ENCODE results near the gene MIX23.
A peak's percentile ranks its signal among the peaks of the same experiment; 100 is the strongest.

MIX23 gene

DNA sequence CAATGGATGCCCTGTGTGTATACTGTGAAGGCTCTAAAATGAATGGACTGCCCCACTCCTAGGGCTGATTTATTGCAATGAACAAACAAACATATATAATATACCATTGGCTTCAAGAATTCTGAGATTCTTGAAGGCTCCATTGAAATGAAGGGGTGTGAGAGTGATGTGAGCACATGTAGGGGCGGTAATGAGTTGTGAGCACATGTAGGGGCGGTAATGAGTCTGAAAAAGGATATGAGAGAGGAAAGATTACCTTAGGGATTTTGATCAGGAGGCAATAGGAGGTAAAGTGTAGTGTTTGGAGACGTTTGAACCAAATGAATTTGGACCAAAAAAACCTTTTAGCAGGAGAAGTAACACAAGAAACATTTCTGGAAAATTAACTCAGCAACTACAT, 4.7 kb upstream of the MIX23 start:
- Histone ChIP-seq H3K4me3 (ENCODE audit: low read length) (no peak overlapping the region), H4K20me1 (ENCODE audit: insufficient read depth, low read length) (no peaks in the 10 kb centered on the region), H3K79me2 (ENCODE audit: low read length) (peaks cover 24% of the 10 kb centered on the region), H3K27ac (ENCODE audit: low read length) (no peak overlapping the region), H3K9me2 (replicated peaks; ENCODE audit: insufficient read depth, low read length) (no peaks in the 10 kb centered on the region), H3K27me3 (replicated peaks; ENCODE audit: insufficient read depth, low read length) (no peaks in the 10 kb centered on the region), H3F3A (ENCODE audit: insufficient read depth, low read length) (peaks cover 5% of the 10 kb centered on the region), H3K9ac (ENCODE audit: low read length) (no peak overlapping the region), H3K9me3 (replicated peaks; ENCODE audit: insufficient read depth, low read length) (no peaks in the 10 kb centered on the region), H3K4me1 (ENCODE audit: low read length) (no peaks in the 10 kb centered on the region), H2AFZ (ENCODE audit: low read length) (no peak overlapping the region), H3K4me2 (ENCODE audit: low read depth, low read length) (no peak overlapping the region), H3K36me3 (replicated peaks; ENCODE audit: insufficient read depth, low read length) (no peaks in the 10 kb centered on the region)
- no peak for TF ChIP-seq EZH2phosphoT487 (IDR thresholded peaks at IDR 0.05; ENCODE audit: low read length)
- DNase-seq: no peak

DNA sequence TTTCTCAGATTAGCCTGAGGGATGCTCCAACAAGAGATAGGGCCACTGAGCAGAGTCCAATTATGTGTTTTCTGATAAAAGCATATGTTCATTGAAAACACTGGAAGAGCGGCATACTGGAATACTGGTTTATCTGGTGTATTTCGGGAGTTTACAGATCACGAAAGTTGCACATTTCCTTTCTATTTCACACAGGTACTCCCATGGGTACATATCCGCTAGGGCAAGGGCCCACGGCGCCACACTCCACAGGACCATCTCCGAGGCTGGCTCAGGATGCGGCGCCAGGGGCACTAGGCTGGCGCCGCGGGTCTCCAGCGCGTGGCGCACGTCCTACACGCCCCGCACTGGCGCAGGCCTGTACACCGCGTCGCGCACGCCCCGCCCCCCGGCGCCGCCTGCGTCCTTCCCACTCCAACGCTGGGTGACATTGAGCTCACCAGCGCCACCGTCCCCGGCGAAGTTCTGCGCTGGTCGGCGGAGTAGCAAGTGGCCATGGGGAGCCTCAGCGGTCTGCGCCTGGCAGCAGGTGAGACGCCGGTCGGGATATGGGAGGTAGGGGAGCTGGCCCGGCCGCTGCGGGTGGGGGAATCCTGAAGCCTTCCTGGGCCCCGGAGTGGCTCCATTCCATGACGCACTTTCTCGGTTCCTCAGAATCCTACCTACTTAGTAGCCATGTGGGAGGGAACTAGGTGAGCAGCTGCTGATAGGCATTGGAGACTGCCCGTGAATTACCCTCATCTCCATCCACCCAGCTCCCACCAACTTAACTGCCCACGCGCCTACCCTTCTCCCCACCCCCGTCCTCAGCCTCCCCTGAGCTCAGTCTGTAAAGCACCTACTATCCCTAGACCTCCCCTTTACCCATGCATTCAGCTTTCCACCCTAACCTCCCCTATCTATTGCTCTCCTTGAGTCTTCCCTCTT, 1.0 kb upstream of the MIX23 start, which contains the start of gene FAM162A:
Gene FAM162A (plus strand): TSS at position 412 of the 927 bp plus-strand sequence. CDS start 84 bp downstream, at position 496.
- Histone ChIP-seq H3K36me3 (replicated peaks; ENCODE audit: insufficient read depth, low read length) (no peaks in the 10 kb centered on the region), H3K79me2 (ENCODE audit: low read length) (peaks cover 53% of the 10 kb centered on the region), H3K27ac (ENCODE audit: low read length) (peak within 1 kb of the TSS; percentile 51; the same call in 1 of the 2 replicates), H2AFZ (ENCODE audit: low read length) (peak within 1 kb of the TSS; percentile 93), H3K9me3 (replicated peaks; ENCODE audit: insufficient read depth, low read length) (no peaks in the 10 kb centered on the region), H3K4me1 (ENCODE audit: low read length) (peaks cover 7% of the 10 kb centered on the region; the same call in 1 of the 2 replicates), H4K20me1 (ENCODE audit: insufficient read depth, low read length) (no peaks in the 10 kb centered on the region), H3K9ac (ENCODE audit: low read length) (peak within 1 kb of the TSS; percentile 68), H3K27me3 (replicated peaks; ENCODE audit: insufficient read depth, low read length) (no peaks in the 10 kb centered on the region), H3F3A (ENCODE audit: insufficient read depth, low read length) (peaks cover 5% of the 10 kb centered on the region), H3K4me2 (ENCODE audit: low read depth, low read length) (peak within 1 kb of the TSS; percentile 95), H3K9me2 (replicated peaks; ENCODE audit: insufficient read depth, low read length) (no peaks in the 10 kb centered on the region), H3K4me3 (ENCODE audit: low read length) (peak within 1 kb of the TSS; percentile 87)
- TF ChIP-seq, protein P1, sequence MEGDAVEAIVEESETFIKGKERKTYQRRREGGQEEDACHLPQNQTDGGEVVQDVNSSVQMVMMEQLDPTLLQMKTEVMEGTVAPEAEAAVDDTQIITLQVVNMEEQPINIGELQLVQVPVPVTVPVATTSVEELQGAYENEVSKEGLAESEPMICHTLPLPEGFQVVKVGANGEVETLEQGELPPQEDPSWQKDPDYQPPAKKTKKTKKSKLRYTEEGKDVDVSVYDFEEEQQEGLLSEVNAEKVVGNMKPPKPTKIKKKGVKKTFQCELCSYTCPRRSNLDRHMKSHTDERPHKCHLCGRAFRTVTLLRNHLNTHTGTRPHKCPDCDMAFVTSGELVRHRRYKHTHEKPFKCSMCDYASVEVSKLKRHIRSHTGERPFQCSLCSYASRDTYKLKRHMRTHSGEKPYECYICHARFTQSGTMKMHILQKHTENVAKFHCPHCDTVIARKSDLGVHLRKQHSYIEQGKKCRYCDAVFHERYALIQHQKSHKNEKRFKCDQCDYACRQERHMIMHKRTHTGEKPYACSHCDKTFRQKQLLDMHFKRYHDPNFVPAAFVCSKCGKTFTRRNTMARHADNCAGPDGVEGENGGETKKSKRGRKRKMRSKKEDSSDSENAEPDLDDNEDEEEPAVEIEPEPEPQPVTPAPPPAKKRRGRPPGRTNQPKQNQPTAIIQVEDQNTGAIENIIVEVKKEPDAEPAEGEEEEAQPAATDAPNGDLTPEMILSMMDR (IDR thresholded peaks at IDR 0.05; ENCODE audit: low read length): peak; percentile 67
- TF ChIP-seq EZH2 (optimal IDR thresholded peaks at IDR 0.05; ENCODE audit: low read depth, low read length): no peak
- no peak for TF ChIP-seq EZH2phosphoT487 (IDR thresholded peaks at IDR 0.05; ENCODE audit: low read length)
- DNase-seq: peak; percentile 97

DNA sequence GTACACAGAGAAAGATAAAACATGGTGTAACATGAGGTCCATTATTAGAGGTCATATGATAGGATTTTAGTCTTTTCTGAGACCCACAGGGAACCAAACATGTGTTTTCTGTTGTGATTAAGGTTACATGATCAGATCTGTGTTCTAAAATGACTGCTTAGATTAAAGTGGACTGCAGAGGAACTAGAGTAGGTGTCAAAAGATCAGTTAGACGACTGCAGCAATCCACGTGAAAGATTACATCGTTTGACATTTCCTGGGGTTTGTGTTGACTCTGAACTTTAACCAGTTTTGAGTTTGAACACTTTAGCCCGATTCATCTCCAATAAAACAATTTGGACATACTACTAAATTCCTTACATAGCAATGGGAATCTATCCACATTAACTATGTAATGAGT, 5.1 kb downstream of the MIX23 start:
- no peaks in the 10 kb centered on the region for H3K9me3 ChIP-seq (replicated peaks; ENCODE audit: insufficient read depth, low read length)
- H3K4me2 ChIP-seq (ENCODE audit: low read depth, low read length): no peak overlapping the region
- no peaks in the 10 kb centered on the region for H4K20me1 ChIP-seq (ENCODE audit: insufficient read depth, low read length)
- no peak for TF ChIP-seq EZH2phosphoT487 (IDR thresholded peaks at IDR 0.05; ENCODE audit: low read length)
- TF ChIP-seq, protein P1 (IDR thresholded peaks at IDR 0.05; ENCODE audit: low read length): no peak
- TF ChIP-seq EZH2 (optimal IDR thresholded peaks at IDR 0.05; ENCODE audit: low read depth, low read length): no peak
- no peaks in the 10 kb centered on the region for H3K9me2 ChIP-seq (replicated peaks; ENCODE audit: insufficient read depth, low read length)
- no peak overlapping the region for H2AFZ ChIP-seq (ENCODE audit: low read length)
- H3K36me3 ChIP-seq (replicated peaks; ENCODE audit: insufficient read depth, low read length): no peaks in the 10 kb centered on the region; the same call in 1 of the 2 replicates
- no peak overlapping the region for H3K27ac ChIP-seq (ENCODE audit: low read length)
- no peaks in the 10 kb centered on the region for H3F3A ChIP-seq (ENCODE audit: insufficient read depth, low read length)
- H3K27me3 ChIP-seq (replicated peaks; ENCODE audit: insufficient read depth, low read length): no peaks in the 10 kb centered on the region
- DNase-seq: no peak
- H3K9ac ChIP-seq (ENCODE audit: low read length): no peak overlapping the region
- peaks cover 75% of the 10 kb centered on the region for H3K79me2 ChIP-seq (ENCODE audit: low read length)
- H3K4me1 ChIP-seq (ENCODE audit: low read length): peaks cover 7% of the 10 kb centered on the region; the same call in 1 of the 2 replicates
- no peak overlapping the region for H3K4me3 ChIP-seq (ENCODE audit: low read length)

Measured in MM.1S (cell line).